Adrenal gland (tissue), 5 donors: ENCODE data around the gene MALAT1.

ENCODE experiments used
- POLR2A ChIP-seq, 2 donors: fragments of 450-650 bp; IDR thresholded peaks; one replicate each; pipeline ENCODE4 v1.6.1; 2017; ENCODE audit warnings: antibody characterized with exemption in 2 of 2, mild to moderate bottlenecking in 2 of 2, moderate library complexity in 1 of 2
- TF ChIP-seq, protein P1 (sequence below), 6 experiments: fragments of 450-650 bp in 4 of 6; fragments of 200-600 bp in 2 of 6; sonication (generic) in 1 of 6; IDR thresholded peaks; 1 replicate in 5 of 6; 2 replicates in 1 of 6; pipeline versions ENCODE4 v1.5.1 to v1.8.0; 2016 to 2021; ENCODE audit warnings: antibody characterized with exemption in 6 of 6, mild to moderate bottlenecking in 2 of 6, moderate library complexity in 1 of 6
- donor health status: DM: no; HTN: no; CAD: no.

DNA sequence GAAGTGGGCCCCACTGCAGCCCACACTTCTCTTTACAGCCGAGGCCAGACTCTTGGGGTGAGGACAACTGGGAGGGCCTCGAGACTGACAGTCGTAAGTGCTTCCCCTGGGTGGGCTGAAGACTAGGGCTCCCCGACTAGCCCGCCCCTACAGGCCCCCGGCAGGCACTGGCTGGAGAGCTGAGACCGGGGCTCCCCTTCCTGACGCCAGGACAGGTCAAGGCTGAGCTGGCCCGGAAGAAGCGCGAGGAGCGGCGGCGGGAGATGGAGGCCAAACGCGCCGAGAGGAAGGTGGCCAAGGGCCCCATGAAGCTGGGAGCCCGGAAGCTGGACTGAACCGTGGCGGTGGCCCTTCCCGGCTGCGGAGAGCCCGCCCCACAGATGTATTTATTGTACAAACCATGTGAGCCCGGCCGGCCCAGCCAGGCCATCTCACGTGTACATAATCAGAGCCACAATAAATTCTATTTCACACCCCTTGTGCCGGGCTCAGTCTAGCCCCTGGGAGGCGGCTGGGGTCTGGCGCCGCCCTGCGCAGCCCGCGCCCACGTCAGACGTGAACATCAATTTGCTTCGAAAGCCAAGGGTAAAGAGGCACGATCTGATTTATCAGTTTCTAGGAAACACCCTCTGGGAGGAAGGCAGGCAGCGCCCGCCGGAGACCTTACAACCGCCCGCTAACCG, 39.5 kb downstream of the MALAT1 start:
- TF ChIP-seq POLR2A (IDR thresholded peaks at IDR 0.05): no peak
- TF ChIP-seq, protein P1, sequence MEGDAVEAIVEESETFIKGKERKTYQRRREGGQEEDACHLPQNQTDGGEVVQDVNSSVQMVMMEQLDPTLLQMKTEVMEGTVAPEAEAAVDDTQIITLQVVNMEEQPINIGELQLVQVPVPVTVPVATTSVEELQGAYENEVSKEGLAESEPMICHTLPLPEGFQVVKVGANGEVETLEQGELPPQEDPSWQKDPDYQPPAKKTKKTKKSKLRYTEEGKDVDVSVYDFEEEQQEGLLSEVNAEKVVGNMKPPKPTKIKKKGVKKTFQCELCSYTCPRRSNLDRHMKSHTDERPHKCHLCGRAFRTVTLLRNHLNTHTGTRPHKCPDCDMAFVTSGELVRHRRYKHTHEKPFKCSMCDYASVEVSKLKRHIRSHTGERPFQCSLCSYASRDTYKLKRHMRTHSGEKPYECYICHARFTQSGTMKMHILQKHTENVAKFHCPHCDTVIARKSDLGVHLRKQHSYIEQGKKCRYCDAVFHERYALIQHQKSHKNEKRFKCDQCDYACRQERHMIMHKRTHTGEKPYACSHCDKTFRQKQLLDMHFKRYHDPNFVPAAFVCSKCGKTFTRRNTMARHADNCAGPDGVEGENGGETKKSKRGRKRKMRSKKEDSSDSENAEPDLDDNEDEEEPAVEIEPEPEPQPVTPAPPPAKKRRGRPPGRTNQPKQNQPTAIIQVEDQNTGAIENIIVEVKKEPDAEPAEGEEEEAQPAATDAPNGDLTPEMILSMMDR (IDR thresholded peaks at IDR 0.05): no peak
